Middle frontal gyrus (tissue), 1 donor: ENCODE results near the gene PDZK1IP1.
"Not testable (repeated sequence)": the region's sequence is repeated elsewhere in the genome, so short reads cannot be mapped to it uniquely, and the experiment has no call there.

Experiments
- DNase-seq: peaks from one replicate; pipeline ENCODE4 v3.0.0-alpha.2; 2015; ENCODE audit warnings: low spot score; ENCODE audit errors: extremely low spot score

The PDZK1IP1 gene

DNA sequence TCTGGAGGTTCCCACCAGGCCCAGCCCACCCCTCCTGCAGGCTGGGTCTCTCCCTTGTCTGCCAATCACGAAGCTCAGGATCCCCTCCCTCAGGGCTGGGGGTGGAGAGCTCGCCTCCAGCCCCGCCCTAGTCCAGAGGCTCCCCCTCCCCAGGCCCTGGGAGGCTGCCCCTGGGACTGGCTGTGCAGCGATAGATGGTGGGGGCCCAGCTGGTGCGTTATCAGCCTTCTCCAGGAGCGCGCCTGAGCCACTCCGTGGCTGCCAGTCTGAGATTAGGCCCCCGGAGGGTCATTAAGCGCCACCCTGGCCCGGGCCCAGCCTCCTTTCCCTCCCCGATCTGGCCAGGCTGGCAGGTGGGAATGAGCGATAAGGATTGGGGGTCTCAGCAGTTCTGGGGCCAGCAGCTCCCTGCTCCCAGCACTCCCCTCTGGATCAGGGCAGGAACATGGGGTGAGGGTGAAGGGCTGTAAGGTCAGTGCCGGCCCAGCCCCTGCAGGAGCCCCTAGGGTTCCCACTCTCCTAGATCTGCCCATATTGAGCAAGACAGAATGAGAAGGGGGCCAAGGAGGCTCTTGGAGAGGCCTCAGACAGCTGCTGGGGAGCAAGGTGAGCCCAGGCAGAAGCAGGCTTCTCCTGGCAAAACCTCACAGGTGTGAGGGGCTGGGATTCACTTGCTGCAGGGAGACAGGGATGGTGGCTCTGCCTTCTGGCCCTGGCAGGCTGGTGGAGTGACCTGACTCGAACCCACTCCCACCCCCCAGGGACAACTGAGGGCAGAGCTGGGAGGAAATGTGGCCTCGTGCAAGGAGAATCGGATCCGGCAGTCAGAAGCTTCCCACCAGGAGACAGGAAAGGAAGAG lies 8.5 kb downstream of the PDZK1IP1 start:
- no peak for DNase-seq

DNA sequence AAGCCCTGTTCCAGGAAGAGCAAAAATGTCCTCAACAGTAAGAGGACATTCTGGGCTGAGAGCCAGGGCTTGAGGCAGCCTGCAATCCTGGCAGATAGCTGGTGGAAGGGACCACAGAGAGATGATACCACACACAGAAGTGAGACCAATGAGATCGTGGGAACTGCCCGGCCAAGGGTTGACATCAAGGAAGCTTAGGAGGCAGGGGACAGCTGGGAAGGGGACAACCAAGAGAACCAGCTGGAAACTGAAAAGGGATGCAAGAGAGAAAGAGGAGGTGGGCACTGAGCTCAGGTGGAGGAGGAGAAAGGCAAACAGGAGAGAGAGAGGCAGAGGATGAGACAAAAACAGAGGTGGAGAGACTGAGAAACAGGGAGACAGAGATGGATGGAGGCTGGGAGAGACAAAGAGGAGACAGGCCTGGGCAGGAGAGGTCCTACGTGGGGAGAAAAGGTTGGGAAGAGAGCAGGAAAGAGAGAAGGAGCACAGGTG lies 9.2 kb downstream of the PDZK1IP1 start:
- no peak for DNase-seq

DNA sequence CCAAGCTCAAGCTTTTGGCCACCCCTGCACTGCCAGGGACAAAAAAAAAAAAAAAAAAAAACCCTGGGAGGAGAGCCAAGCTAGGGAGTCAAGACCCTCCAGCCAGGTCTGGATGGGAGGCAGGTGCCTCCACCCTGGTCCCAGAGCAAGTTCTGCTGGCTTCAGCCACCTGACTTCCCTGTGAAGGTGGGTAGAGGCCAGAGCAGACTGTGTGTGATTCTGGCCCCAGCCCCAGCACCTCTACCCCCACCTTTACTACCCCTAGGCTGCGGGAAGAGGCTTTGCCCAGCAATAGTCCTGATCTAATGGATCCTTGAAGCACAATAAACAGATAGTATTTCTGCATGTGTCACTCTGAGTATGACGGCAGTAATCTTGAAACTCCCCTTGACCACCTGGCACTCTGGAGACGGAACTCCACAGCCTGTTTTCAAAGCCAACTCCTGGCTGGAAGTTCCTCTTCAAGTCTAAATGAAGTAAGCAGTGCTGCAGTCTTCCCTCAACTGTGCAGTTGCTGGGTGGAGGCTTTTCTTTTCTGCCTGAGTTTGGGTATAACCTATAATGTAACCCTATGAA lies 9.8 kb downstream of the PDZK1IP1 start:
- no peak for DNase-seq

DNA sequence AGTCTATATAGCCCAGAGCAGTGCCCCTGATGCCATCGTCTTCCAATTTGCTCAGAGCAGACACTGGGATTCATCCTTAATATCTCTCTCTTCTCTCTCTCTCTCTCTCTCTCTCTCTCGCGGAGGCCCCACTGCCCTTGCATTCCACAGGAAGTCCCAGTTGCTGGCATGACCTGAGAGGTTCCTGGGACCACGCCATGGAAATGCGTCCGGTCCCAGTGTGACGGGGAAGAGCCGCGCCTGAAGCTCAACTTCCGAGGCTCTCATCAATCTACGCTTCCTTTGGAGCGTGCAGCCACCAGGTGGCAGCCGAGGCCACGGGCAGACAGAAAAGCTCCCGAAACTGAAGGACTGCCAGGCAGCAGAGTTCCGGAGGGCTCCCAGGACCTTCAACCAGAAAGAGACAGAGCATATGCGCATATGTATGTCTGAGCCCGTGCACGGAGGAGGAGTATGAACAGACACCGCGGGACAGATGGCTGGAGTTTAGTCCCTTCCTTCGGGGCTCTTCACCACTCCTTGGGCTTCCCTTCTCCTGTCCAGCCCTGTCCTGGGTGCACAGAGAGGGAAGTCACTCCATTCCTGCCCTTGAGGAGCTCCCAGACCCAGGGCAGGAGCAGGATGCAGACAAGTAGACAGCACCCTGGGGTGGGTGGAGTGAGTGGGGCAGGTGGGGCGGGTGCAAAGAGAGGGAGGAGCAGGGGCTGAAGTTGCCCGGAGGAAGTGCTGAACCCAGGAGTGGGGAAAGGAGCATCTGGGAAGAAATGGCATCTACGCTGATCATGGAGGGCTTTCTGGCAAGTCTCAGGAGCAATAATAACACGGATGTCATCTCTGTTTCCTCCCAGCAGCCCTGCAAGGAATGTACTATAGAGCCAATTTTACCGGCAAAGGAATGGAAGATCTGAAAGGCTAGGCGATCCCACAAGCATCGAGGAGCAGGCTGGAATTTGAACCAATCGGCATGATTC lies 10.5 kb downstream of the PDZK1IP1 start:
- DNase-seq = peak; percentile 72

DNA sequence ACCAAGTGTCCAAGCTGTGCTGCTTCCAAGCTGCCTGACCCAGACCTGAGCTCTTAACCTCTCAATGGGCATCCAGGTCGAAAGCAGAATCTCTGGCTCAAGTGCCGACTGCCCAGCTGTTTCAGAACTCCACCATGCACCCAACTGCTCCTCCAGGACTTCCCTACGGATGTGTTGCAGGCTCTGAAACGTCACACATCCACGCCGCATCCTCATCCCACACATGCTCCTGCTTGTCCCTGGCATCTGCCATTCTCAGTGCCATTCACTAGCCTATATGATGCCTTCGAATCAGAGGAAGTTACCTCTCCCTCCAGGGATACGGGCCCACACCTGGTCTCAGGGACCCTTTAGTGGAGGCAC lies 11.2 kb downstream of the PDZK1IP1 start:
- DNase-seq = no peak

DNA sequence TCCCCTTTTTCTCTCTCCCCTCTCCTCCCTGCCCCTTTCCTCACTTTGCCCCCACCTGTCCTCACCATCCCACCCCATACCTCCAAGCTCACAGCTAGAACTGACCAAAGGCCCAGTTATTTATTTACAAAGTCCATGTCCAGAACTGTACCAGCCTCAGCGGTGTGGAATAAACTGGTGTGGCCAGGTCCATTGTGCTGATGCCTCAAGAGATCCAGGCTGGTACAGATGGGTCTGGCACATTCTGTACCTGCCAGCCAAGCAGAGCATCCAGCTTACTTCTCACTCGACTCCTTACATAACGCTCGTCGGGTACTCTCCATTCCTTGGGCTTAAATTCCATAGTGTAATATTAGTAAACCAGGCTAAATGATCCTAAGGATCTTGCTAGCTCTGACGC lies 11.8 kb downstream of the PDZK1IP1 start:
- no peak for DNase-seq

DNA sequence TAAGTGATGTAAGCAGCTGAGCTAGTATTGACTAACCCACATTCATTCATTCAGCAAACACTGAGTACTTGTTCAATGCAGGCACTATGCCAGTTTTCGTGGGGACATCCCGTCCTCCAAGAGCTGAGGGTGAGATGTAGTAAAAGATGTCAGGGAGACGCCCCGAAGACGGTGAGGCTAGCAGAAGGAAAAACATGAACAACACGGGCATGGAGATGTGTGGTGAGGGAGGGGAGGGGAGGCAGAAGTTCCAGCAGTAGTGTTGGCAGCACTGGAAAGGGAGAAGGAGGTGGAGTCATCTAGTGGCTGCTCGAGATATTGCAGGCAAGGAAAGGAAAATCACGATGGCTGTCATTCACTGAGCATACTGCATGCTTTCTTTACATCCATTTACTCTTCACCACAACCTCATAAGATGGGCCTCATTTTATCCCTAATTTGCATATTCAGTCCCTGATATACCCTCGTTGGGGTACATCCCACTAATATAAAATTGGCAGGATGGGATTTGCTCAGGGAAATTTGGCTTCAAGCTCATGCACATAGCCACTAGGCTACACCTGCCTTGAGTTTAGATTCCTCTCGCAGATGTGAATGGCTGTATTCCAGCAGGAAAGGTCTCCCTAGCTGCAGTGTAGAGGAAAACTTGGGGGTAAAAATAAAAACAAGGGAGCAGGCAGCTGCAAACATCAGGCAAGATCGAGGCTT lies 14.5 kb downstream of the PDZK1IP1 start:
- DNase-seq = no peak

DNA sequence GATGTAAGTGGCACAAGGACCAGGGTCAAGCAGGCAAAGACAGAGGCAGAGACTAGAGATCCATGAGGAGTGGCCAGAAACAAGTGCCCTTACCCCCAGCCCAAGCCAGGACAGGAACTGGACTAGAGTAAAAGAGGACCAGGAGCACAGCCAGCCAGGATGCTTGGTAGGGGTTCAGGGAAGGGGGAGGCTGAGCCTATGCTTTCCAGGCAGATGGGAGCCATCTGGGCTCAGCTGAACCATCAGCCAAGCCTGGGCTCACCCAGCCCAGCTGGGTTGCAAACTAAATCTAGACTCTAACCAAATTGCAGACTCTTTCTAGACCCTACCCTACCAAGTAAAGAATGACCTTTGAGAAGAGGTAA lies 15.2 kb downstream of the PDZK1IP1 start:
- DNase-seq = no peak

DNA sequence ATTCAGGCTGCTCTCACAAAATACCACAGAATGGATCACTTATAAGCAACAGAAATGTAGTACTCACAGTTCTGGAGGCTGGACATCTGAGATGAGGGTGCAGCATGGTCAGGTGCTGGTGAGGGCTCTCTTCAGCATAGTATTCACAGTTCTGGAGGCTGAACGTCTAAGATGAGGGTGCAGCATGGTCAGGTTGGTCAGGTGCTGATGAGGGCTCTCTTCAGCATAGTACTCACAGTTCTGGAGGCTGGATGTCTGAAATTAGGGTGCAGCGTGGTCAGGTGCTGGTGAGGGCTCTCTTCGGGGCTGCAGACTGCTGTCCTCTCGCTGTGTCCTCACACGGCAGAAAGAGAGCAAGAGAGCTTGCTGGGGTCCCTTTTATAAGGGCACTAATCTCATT lies 17.1 kb downstream of the PDZK1IP1 start:
- DNase-seq = no peak

DNA sequence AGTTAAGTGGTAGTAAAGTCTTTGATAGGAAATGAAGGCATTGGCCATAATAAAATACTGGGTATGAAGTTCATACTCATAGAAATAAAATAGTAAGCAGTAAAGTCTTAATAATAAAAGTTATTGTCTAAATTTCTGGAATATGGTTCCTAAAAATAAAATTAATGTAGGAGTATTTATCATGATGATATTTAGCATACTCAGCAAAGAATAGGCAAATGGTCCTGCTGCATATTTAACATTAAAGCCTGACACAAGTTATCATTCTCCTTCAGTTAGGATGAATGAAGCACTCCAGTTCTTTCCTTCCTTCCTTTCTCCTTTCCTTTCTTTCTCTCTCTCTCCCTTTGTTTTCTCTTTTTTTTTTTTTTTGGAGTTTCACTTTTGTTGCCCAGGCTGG lies 25.3 kb downstream of the PDZK1IP1 start:
- DNase-seq = no peak

DNA sequence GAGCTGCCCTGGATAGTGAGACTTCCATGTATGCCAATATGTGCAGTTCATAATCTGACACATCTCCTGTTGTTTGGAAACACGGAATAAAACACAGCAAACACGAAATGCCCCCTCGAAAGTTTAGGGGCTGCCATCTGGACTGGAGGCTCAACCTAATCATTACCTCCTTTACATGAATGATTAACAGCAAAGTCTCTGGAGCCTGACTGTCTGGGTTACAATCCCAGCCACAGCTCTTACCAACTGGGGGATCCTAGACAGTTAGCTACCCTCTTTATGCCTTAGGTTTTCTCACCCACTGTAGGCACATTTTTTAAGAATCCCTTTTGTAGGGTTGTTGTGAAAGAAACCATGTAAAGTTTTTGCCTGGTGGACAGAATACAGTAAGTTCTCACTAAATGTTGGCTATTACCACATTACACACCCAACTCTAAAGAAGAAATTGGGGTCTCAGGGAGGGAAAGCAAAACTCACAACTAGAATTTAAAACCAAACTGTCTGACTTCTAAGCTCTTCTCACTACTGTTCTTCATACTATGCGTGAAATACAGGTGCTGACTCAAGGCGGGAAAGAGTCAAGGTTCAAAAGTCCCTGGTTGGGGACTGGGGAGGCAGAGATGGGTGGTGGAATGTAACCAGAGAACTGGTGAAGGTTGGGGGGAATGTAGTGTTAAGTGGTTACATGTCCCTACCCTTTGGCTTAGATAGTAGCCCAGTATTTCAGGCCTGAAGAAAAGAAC lies 28.4 kb downstream of the PDZK1IP1 start:
- no peak for DNase-seq

DNA sequence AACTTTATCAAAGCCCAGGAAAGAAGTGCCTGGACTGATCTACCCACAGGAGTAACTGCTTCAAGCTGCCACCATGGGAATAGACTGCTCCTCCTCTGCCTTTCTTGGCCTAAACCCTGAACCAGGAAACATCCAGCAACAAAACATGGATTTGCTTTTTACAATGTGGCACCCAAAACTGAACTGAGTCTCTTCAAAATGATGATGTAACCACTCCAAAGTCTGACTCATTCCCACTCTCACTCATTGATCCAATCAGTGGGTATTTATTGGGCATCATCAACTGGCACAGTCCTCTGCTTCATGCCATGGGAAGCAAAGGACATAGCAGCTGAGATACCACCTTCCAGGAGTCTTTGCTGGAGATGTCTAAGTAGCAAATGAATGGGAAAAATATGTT lies 29.1 kb downstream of the PDZK1IP1 start:
- no peak for DNase-seq

DNA sequence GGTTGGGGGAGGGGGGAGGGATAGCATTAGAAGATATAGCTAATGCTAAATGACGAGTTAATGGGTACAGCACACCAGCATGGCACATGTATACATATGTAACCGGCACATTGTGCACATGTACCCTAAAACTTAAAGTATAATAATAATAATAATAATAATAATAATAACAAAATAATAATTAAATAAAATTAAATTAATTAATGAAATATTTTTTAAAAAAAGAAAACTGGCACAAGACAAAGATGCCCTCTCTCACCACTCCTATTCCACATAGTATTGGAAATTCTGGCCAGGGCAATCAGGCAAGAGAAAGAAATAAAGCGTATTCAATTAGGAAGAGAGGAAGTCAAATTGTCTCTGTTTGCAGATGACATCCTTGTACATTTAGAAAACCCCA lies 31.9 kb downstream of the PDZK1IP1 start:
- not testable (repeated sequence) for DNase-seq

DNA sequence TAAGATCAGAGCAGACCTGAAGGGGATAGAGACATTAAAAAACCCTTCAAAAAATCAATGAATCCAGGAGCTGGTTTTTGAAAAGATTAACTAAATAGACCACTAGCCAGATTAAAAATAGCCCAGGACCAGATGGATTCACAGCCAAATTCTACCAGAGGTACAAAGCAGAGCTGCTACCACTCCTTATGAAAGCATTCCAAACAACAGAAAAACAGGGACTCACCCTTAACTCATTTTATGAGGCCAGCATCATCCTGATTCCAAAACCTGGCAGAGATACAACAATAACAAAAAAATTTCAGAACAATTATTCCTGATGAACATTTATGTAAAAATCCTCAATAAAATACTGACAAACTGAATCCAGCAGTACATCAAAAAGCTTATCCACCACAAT lies 33.4 kb downstream of the PDZK1IP1 start:
- DNase-seq = not testable (repeated sequence)

DNA sequence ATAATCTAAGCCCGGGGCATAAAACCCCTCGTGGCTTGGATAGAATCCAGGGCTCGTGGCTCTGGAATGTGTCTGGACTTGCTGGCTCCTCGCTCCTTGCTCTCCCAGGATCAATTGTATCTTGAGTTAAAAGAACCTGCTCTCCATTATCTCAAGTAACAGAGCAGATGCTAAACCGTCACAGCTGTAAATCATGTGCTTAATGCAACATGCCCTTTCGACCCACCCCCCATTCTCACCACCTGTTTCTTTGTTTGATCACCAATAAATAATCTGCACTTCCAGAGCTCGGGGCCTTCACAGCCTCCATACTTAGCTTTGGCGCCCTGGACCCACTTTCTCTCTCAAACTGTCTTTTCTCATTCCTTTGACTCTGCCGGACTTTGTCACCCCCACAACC lies 40.7 kb downstream of the PDZK1IP1 start:
- not testable (repeated sequence) for DNase-seq

DNA sequence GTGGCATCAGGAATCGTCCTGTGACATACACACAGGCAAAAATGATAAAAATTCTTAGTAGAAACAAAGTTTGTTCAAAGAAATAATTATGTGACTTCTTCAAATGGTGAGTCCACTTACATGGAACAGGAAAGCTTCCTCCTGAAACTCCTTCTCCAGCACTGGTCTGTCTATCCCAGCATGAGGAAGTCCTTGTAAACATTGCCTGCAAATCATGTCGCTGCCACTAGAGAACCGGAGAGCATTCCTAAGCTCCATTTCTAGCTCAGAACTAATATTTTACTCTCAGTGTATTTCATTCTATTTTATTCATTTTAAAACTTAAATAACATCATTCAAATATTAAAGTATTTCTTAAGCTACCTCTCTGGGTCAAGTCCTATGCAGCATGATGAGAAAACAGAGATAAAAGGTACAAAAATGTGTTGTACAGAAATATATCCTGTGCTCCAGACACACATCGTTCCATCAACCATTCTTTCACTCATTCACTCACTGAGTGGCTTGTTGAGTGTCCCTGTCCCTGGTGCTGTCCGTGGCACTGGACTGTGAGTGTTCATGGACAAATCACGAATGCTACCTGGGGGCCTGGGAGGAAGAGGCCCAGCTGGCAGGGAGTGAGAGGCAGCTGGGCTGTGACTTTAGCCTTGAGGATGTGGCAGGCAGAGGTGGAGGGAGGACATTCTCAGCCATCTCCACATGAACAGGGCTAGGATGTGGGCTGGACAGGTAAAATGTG lies 42.6 kb downstream of the PDZK1IP1 start:
- DNase-seq = no peak

DNA sequence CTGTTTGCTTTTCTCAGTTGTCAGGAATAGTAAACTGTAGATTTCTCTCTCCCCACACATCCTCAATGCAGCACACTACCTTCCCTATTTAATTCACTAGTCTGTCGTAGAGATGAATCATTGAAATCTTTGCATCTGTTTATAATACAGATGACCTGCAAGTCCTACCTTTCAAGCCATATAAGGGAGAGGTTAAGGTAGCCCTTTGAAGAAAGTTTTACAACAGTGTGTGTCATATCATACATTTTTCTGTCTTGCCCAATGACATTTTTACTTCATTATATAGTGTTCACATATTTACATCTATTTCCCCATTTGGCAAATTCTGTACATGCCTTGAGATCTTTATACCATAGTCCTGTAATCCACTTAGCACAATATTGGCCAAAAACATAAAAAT lies 43.3 kb downstream of the PDZK1IP1 start:
- DNase-seq = not testable (repeated sequence)

DNA sequence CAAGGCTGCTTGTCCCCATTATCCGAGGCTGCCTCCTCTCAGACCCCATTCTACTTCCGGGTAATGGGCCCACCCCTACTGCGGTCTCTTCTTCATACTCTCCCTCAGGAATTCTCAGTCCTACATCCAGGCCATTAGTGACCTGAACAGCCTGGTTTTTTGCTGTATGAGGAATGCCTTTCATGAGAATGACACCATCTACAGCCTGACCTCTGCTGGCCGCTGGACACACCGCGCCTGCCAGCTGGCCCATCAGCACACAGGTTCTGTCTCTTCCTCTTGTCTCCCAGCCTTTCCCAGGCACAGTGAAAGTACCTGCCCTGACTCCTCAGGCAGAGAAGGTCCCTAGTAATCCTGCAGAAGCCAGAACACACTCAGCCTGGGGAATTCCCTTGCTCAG lies 46.2 kb downstream of the PDZK1IP1 start:
- DNase-seq = not testable (repeated sequence)

DNA sequence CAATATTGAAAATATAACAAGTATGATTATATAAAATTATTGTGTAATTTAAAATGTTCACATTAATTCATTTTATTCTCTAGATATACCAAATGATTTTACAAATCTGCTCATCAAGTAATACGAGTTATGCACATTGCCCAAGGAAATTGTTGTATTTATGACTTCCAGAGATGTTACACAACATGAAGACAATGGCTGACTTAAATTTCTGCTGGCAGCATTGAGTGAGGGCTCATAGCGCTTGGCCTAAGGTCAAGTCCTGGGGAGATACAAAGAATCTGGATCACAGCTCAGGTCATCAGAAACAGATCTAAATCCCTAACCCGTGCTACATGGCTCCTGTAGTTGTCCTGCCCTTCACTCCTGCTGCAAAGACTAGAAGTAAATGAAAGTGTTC lies 49.5 kb downstream of the PDZK1IP1 start:
- not testable (repeated sequence) for DNase-seq
